NB4 (cell line): Measurements from ENCODE around the gene SGSH.

Source experiments
- POLR2A ChIP-seq: IDR thresholded peaks from 2 replicates; pipeline ENCODE4 v1.6.1; 2011; ENCODE audit warnings: mild to moderate bottlenecking; ENCODE audit not compliant: insufficient read length; ENCODE audit errors: extremely low read depth
- TF ChIP-seq, protein P1 (sequence below): IDR thresholded peaks from one replicate; pipeline ENCODE4 v1.5.1; 2012; ENCODE audit warnings: low read depth, low read length
- TF ChIP-seq, protein P2 (sequence below): IDR thresholded peaks from 2 replicates; pipeline ENCODE4 v1.6.1; 2011; ENCODE audit warnings: low read depth, low read length

DNA sequence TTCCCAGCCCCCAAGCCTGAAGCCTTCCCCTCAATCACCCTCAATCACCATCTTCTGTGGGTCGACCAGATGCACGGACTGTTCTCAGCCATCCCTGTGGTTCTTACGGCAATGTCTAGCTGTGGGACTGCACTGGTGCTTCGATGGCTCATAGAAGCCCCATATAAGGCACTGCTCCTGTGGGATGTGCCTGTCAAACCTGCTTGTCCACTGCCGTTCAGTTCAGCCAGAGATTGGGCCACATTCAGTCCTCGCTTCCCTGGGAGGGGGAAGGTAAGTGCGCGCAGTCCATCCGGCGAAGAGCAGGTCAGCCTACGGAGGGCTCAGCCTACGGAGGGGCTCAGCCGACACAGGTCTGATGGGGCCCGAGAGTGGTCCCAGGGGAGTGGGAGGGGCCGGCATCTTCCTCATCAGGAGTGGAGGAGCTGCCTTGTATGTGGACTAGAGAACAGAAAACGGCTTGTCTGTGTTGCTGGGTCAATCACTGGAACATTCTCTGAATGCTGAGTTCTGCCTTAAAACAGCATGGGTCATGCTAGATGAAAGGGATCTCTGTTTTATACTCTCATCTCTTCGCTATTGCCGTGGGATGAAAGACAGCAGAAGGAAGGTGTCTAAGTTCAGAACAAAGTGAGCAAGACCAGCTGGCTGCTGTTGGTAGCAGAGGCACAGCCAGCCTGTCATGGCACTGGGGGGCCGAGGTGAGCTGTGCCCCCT is 50.2 kb downstream of the SGSH start, which contains the start of gene CARD14:
- TF ChIP-seq, protein P1, sequence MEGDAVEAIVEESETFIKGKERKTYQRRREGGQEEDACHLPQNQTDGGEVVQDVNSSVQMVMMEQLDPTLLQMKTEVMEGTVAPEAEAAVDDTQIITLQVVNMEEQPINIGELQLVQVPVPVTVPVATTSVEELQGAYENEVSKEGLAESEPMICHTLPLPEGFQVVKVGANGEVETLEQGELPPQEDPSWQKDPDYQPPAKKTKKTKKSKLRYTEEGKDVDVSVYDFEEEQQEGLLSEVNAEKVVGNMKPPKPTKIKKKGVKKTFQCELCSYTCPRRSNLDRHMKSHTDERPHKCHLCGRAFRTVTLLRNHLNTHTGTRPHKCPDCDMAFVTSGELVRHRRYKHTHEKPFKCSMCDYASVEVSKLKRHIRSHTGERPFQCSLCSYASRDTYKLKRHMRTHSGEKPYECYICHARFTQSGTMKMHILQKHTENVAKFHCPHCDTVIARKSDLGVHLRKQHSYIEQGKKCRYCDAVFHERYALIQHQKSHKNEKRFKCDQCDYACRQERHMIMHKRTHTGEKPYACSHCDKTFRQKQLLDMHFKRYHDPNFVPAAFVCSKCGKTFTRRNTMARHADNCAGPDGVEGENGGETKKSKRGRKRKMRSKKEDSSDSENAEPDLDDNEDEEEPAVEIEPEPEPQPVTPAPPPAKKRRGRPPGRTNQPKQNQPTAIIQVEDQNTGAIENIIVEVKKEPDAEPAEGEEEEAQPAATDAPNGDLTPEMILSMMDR = no peak
- TF ChIP-seq POLR2A = no peak
- TF ChIP-seq, protein P2, sequence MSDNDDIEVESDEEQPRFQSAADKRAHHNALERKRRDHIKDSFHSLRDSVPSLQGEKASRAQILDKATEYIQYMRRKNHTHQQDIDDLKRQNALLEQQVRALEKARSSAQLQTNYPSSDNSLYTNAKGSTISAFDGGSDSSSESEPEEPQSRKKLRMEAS = no peak
